Smooth muscle cell (in vitro differentiated cells): ENCODE measurements around the gene MAP7. TPM values are rescaled to one million over a fixed set of nuclear protein-coding genes. Genes with fewer than 3 reads are reported as not detected.

ENCODE experiments used
- DNase-seq: peaks from one replicate; lab custom pipeline; 2025; ENCODE audit not compliant: unreplicated experiment; lab: John Stamatoyannopoulos, UW
- H2AFZ ChIP-seq: fragments of 200-600 bp; sonication (generic); 2 replicates; pipeline ENCODE4 v1.6.0; 2016; ENCODE audit warnings: antibody characterized with exemption, low read depth, mild to moderate bottlenecking
- H3F3A ChIP-seq: fragments of 200-600 bp; sonication (generic); 2 replicates; pipeline ENCODE4 v1.6.0; 2017; ENCODE audit warnings: antibody characterized with exemption, low read depth
- H3K27ac ChIP-seq: fragments of 200-600 bp; sonication (generic); 2 replicates; pipeline ENCODE4 v1.5.1; 2016; ENCODE audit warnings: low read depth, mild to moderate bottlenecking
- H3K27me3 ChIP-seq: fragments of 200-600 bp; sonication (generic); 2 replicates; pipeline ENCODE4 v1.6.1; 2016; ENCODE audit warnings: low read depth, mild to moderate bottlenecking
- H3K36me3 ChIP-seq: fragments of 200-600 bp; sonication (generic); 2 replicates; pipeline ENCODE4 v1.5.1; 2016; ENCODE audit warnings: low read depth
- H3K4me1 ChIP-seq: fragments of 200-600 bp; sonication (generic); 2 replicates; pipeline ENCODE4 v1.5.1; 2016; ENCODE audit warnings: low read depth
- H3K4me2 ChIP-seq: fragments of 200-600 bp; sonication (generic); 2 replicates; pipeline ENCODE4 v1.6.0; 2016; ENCODE audit warnings: mild to moderate bottlenecking
- H3K4me3 ChIP-seq: fragments of 200-600 bp; sonication (generic); 2 replicates; pipeline ENCODE4 v1.5.1; 2016; ENCODE audit warnings: mild to moderate bottlenecking
- H3K79me2 ChIP-seq: fragments of 200-600 bp; sonication (generic); 2 replicates; pipeline ENCODE4 v1.6.0; 2016; ENCODE audit warnings: low read depth, mild to moderate bottlenecking
- H3K9ac ChIP-seq: fragments of 200-600 bp; sonication (generic); 2 replicates; pipeline ENCODE4 v1.6.0; 2016; ENCODE audit warnings: low read depth
- H3K9me3 ChIP-seq: fragments of 200-600 bp; sonication (generic); replicated peaks from 2 replicates; pipeline ENCODE4 v1.5.1; 2016; ENCODE audit warnings: low read depth
- H4K20me1 ChIP-seq: fragments of 200-600 bp; sonication (generic); 2 replicates; pipeline ENCODE4 v1.6.0; 2016; ENCODE audit warnings: low read depth
- WGBS: methylation state at CpG from one replicate; pipeline ENCODE4 v1.1.7; 2016; ENCODE audit warnings: low lambda C conversion rate; 5-methylcytosine and 5-hydroxymethylcytosine counted together
- polyA plus RNA-seq: library from polyadenylated mRNA; unstranded; fragments of >200 nt; fragmentation: Nextera tagmentation; extraction: Ambion mirVana; gene quantifications from 2 replicates; pipeline ENCODE4 v1.2.1, GENCODE V29; 2016
- total RNA-seq: library from RNA; depleted of rRNA; stranded (reverse); fragments of >200 nt; gene quantifications from 2 replicates; pipeline ENCODE4 v1.2.3, GENCODE V29; 2014
- TF ChIP-seq, protein P1 (sequence below): fragments of 200-600 bp; sonication (generic); IDR thresholded peaks from 2 replicates; pipeline ENCODE4 v1.5.1; 2017; ENCODE audit warnings: borderline replicate concordance, mild to moderate bottlenecking, antibody characterized with exemption; ENCODE audit not compliant: insufficient read depth, poor library complexity, severe bottlenecking

MAP7 gene
- total and polyA plus RNA-seq, 2 experiments from 2014 or later, result 1.6 to 8.2 TPM

GRCh38 chr6:136317021-136317694, 233.1 kb downstream of the MAP7 start:
- no peak for DNase-seq
- WGBS, result 40% methylated on average over 5 of the region's 5 CpGs

GRCh38 chr6:136315594-136315993, 234.6 kb downstream of the MAP7 start:
- no peak overlapping the region for H3K9ac ChIP-seq
- WGBS, result 89% methylated on average over 4 of the region's 4 CpGs

More at GRCh38 chr6:136317021-136317694, 233.1 kb downstream of the MAP7 start:
- no peaks in the 10 kb centered on the region for H4K20me1 ChIP-seq
- no peaks in the 10 kb centered on the region for H3K79me2 ChIP-seq
- H3K4me1 ChIP-seq, result no peaks in the 10 kb centered on the region
- TF ChIP-seq, protein P1, sequence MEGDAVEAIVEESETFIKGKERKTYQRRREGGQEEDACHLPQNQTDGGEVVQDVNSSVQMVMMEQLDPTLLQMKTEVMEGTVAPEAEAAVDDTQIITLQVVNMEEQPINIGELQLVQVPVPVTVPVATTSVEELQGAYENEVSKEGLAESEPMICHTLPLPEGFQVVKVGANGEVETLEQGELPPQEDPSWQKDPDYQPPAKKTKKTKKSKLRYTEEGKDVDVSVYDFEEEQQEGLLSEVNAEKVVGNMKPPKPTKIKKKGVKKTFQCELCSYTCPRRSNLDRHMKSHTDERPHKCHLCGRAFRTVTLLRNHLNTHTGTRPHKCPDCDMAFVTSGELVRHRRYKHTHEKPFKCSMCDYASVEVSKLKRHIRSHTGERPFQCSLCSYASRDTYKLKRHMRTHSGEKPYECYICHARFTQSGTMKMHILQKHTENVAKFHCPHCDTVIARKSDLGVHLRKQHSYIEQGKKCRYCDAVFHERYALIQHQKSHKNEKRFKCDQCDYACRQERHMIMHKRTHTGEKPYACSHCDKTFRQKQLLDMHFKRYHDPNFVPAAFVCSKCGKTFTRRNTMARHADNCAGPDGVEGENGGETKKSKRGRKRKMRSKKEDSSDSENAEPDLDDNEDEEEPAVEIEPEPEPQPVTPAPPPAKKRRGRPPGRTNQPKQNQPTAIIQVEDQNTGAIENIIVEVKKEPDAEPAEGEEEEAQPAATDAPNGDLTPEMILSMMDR, result peak; percentile 80
- no peaks in the 10 kb centered on the region for H3K36me3 ChIP-seq
- H2AFZ ChIP-seq, result no peak overlapping the region
- no peak overlapping the region for H3K4me2 ChIP-seq
- H3K4me3 ChIP-seq, result no peak overlapping the region
- H3F3A ChIP-seq, result no peaks in the 10 kb centered on the region
- no peak overlapping the region for H3K27ac ChIP-seq
- peaks cover 4% of the 10 kb centered on the region for H3K27me3 ChIP-seq
- no peak overlapping the region for H3K9ac ChIP-seq
- H3K9me3 ChIP-seq, result no peaks in the 10 kb centered on the region

GRCh38 chr6:136312975-136313374, 237.2 kb downstream of the MAP7 start:
- H3K4me1 ChIP-seq, result no peaks in the 10 kb centered on the region
- no peak for DNase-seq
- no peaks in the 10 kb centered on the region for H3K9me3 ChIP-seq
- no peak overlapping the region for H3K4me3 ChIP-seq
- H3K9ac ChIP-seq, result no peak overlapping the region
- H3K27ac ChIP-seq, result no peak overlapping the region
- 97% methylated on average over 3 of the region's 3 CpGs for WGBS
- H3K27me3 ChIP-seq, result peaks cover 4% of the 10 kb centered on the region
- H3F3A ChIP-seq, result no peaks in the 10 kb centered on the region
- H4K20me1 ChIP-seq, result no peaks in the 10 kb centered on the region
- H3K79me2 ChIP-seq, result no peaks in the 10 kb centered on the region
- H2AFZ ChIP-seq, result no peak overlapping the region
- no peaks in the 10 kb centered on the region for H3K36me3 ChIP-seq
- TF ChIP-seq, protein P1, result no peak
- H3K4me2 ChIP-seq, result no peak overlapping the region

More at GRCh38 chr6:136315594-136315993, 234.6 kb downstream of the MAP7 start:
- DNase-seq, result no peak
- no peaks in the 10 kb centered on the region for H3K79me2 ChIP-seq
- no peaks in the 10 kb centered on the region for H3K9me3 ChIP-seq
- H2AFZ ChIP-seq, result no peak overlapping the region
- no peaks in the 10 kb centered on the region for H3F3A ChIP-seq
- peaks cover 4% of the 10 kb centered on the region for H3K27me3 ChIP-seq
- no peaks in the 10 kb centered on the region for H3K36me3 ChIP-seq
- no peak overlapping the region for H3K27ac ChIP-seq
- no peak overlapping the region for H3K4me2 ChIP-seq
- H3K4me3 ChIP-seq, result no peak overlapping the region
- TF ChIP-seq, protein P1, result no peak
- no peaks in the 10 kb centered on the region for H3K4me1 ChIP-seq
- H4K20me1 ChIP-seq, result no peaks in the 10 kb centered on the region
